Subcutaneous abdominal adipose tissue (tissue), 5 donors: ENCODE data around the gene DNAH2.

ENCODE experiments used
- H3K27ac ChIP-seq: one replicate; pipeline ENCODE4 v1.7.0; 2013; ENCODE audit warnings: low read depth, mild to moderate bottlenecking, inconsistent platforms, low read length, moderate library complexity
- H3K27me3 ChIP-seq, 5 donors: one replicate each; pipeline ENCODE4 v1.7.0; 2013; ENCODE audit warnings: low read length in 5 of 5, inconsistent platforms in 1 of 5; ENCODE audit not compliant: control insufficient read depth in 5 of 5, insufficient read depth in 4 of 5
- H3K36me3 ChIP-seq, 5 donors: one replicate each; pipeline ENCODE4 v1.7.0; 2013; ENCODE audit warnings: low read length in 5 of 5; ENCODE audit not compliant: control insufficient read depth in 5 of 5, insufficient read depth in 5 of 5
- H3K4me1 ChIP-seq, 5 donors: one replicate each; pipeline ENCODE4 v1.7.0; 2013; ENCODE audit warnings: low read length in 5 of 5, mild to moderate bottlenecking in 3 of 5, moderate library complexity in 1 of 5; ENCODE audit not compliant: control insufficient read depth in 5 of 5, insufficient read depth in 5 of 5
- H3K4me3 ChIP-seq, 5 donors: one replicate each; pipeline ENCODE4 v1.7.0; 2013; ENCODE audit warnings: low read length in 5 of 5, low read depth in 1 of 5
- H3K9ac ChIP-seq, 5 donors: one replicate each; pipeline ENCODE4 v1.7.0; 2013; ENCODE audit warnings: low read length in 5 of 5, mild to moderate bottlenecking in 4 of 5, moderate library complexity in 3 of 5
- H3K9me3 ChIP-seq, 5 donors: one replicate each; pipeline ENCODE4 v1.7.0; 2013; ENCODE audit warnings: low read length in 5 of 5; ENCODE audit not compliant: control insufficient read depth in 5 of 5
- donor health status: healthy.
- donor health status: healthy.
- donor health status: healthy.
- donor health status: healthy.
- donor health status: healthy.

DNAH2 gene

GRCh38 chr17:7716901-7717755, at the start of gene DNAH2:
Gene DNAH2 (plus strand): TSS chr17:7717744. CDS start chr17:7719735, 1,991 bp downstream.
- Histone ChIP-seq H3K36me3 (no peaks in the 10 kb centered on the region), H3K4me3 (peak within 1 kb of the TSS; percentile 35 to 69 (median 54)), H3K4me1 (peaks cover 0 to 22% (median 18%) of the 10 kb centered on the region in 5 donors), H3K9me3 (no peaks in the 10 kb centered on the region), H3K9ac (peak within 1 kb of the TSS in 3 of 5 donors; percentile 55 to 62 (median 58)), H3K27me3 (peaks cover 28 to 59% (median 45%) of the 10 kb centered on the region in 5 donors), H3K27ac (no peak within 1 kb of the TSS)

- peaks cover 4 to 72% (median 52%) of the 10 kb centered on the region in 5 donors for H3K36me3 ChIP-seq
- H3K9me3 ChIP-seq = peaks cover 3 to 5% (median 4%) of the 10 kb centered on the region in 5 donors
- no peak overlapping the region for H3K9ac ChIP-seq
- no peaks in the 10 kb centered on the region for H3K4me1 ChIP-seq
- no peak overlapping the region for H3K4me3 ChIP-seq
- no peaks in the 10 kb centered on the region for H3K27me3 ChIP-seq
- H3K27ac ChIP-seq = no peak overlapping the region
Measured at GRCh38 chr17:7668482-7668881, 49.1 kb upstream of the DNAH2 start.

GRCh38 chr17:7673239-7673638, 44.3 kb upstream of the DNAH2 start:
- Histone ChIP-seq H3K4me1 (no peaks in the 10 kb centered on the region), H3K9ac (no peak overlapping the region), H3K36me3 (peaks cover 4 to 74% (median 64%) of the 10 kb centered on the region in 5 donors), H3K9me3 (peaks cover 3 to 10% (median 9%) of the 10 kb centered on the region in 5 donors), H3K27ac (no peak overlapping the region), H3K27me3 (no peaks in the 10 kb centered on the region), H3K4me3 (no peak overlapping the region)

- H3K9me3 ChIP-seq = peaks cover 3 to 10% (median 9%) of the 10 kb centered on the region in 5 donors
- H3K36me3 ChIP-seq = peaks cover 4 to 57% (median 48%) of the 10 kb centered on the region in 5 donors
- H3K9ac ChIP-seq = no peak overlapping the region
- no peaks in the 10 kb centered on the region for H3K27me3 ChIP-seq
- no peak overlapping the region for H3K4me3 ChIP-seq
- no peak overlapping the region for H3K27ac ChIP-seq
- H3K4me1 ChIP-seq = no peaks in the 10 kb centered on the region
Measured at GRCh38 chr17:7674934-7675333, 42.6 kb upstream of the DNAH2 start.

- no peak overlapping the region for H3K9ac ChIP-seq
- H3K36me3 ChIP-seq = peaks cover 4 to 42% (median 37%) of the 10 kb centered on the region in 5 donors
- H3K4me3 ChIP-seq = no peak overlapping the region
- no peak overlapping the region for H3K27ac ChIP-seq
- no peaks in the 10 kb centered on the region for H3K4me1 ChIP-seq
- peaks cover 3 to 10% (median 9%) of the 10 kb centered on the region in 5 donors for H3K9me3 ChIP-seq
- no peaks in the 10 kb centered on the region for H3K27me3 ChIP-seq
Measured at GRCh38 chr17:7676533-7676932, 41.0 kb upstream of the DNAH2 start.

GRCh38 chr17:7677388-7678067, 40.0 kb upstream of the DNAH2 start:
- Histone ChIP-seq H3K27me3 (no peaks in the 10 kb centered on the region), H3K27ac (no peak overlapping the region), H3K36me3 (peaks cover 4 to 36% (median 32%) of the 10 kb centered on the region in 5 donors), H3K9ac (no peak overlapping the region), H3K4me3 (no peak overlapping the region), H3K9me3 (peaks cover 3 to 10% (median 9%) of the 10 kb centered on the region in 5 donors), H3K4me1 (no peaks in the 10 kb centered on the region)

GRCh38 chr17:7684851-7685532, 32.6 kb upstream of the DNAH2 start:
- Histone ChIP-seq H3K4me1 (peaks cover 4 to 39% (median 31%) of the 10 kb centered on the region in 5 donors), H3K27me3 (no peaks in the 10 kb centered on the region), H3K27ac (peak overlapping the region; percentile 99), H3K9ac (peak overlapping the region in 3 of 5 donors; percentile 92 to 95 (median 92)), H3K9me3 (no peaks in the 10 kb centered on the region), H3K4me3 (peak overlapping the region; percentile 84 to 100 (median 99)), H3K36me3 (no peaks in the 10 kb centered on the region)

- H3K4me1 ChIP-seq = peaks cover 4 to 39% (median 31%) of the 10 kb centered on the region in 5 donors
- H3K27ac ChIP-seq = peak overlapping the region; percentile 99
- no peaks in the 10 kb centered on the region for H3K9me3 ChIP-seq
- no peaks in the 10 kb centered on the region for H3K36me3 ChIP-seq
- no peaks in the 10 kb centered on the region for H3K27me3 ChIP-seq
- H3K4me3 ChIP-seq = peak overlapping the region; percentile 84 to 100 (median 99)
- peak overlapping the region; percentile 85 to 95 (median 92) for H3K9ac ChIP-seq
Measured at GRCh38 chr17:7685533-7686221, 31.9 kb upstream of the DNAH2 start.
